ENCODE data around the gene TUBA4B.

DNA sequence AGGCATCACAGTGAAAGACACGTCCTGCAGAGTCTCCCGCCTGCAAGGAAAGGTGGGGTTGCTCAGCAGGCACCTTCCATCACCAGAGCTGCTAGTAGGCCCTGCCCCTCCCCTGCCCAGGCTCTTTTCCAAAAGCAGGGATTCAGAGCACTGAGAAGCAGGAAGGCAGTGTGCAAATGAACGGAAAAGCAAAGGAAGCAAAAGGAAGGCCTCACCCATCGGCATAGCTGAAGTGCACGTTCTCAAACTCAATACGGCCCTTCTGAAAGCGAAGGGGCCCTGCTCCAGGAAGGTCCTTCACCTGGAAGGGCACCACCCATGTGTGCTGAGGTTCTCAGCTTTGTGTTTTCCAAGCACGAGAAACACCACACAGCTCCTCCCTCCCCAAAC is 40.0 kb upstream of the TUBA4B start:
- TF ChIP-seq EP300 (IDR thresholded peaks at IDR 0.05) (no peak), POLR2AphosphoS5 (IDR thresholded peaks at IDR 0.05) (no peak), POLR2A (IDR thresholded peaks at IDR 0.05) (no peak)
- TF ChIP-seq, protein P1, sequence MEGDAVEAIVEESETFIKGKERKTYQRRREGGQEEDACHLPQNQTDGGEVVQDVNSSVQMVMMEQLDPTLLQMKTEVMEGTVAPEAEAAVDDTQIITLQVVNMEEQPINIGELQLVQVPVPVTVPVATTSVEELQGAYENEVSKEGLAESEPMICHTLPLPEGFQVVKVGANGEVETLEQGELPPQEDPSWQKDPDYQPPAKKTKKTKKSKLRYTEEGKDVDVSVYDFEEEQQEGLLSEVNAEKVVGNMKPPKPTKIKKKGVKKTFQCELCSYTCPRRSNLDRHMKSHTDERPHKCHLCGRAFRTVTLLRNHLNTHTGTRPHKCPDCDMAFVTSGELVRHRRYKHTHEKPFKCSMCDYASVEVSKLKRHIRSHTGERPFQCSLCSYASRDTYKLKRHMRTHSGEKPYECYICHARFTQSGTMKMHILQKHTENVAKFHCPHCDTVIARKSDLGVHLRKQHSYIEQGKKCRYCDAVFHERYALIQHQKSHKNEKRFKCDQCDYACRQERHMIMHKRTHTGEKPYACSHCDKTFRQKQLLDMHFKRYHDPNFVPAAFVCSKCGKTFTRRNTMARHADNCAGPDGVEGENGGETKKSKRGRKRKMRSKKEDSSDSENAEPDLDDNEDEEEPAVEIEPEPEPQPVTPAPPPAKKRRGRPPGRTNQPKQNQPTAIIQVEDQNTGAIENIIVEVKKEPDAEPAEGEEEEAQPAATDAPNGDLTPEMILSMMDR (IDR thresholded peaks at IDR 0.05): no peak
